H1 (cell line): ENCODE data around the gene KRT32.

Source experiments
- POLR2A ChIP-seq, 2 experiments: IDR thresholded peaks; 1 replicate in 1 of 2; 2 replicates in 1 of 2; pipeline ENCODE4 v1.6.1; 2011; ENCODE audit warnings: low read depth in 2 of 2, low read length in 2 of 2, mild to moderate bottlenecking in 2 of 2; ENCODE audit errors: control extremely low read depth in 1 of 2
- RNF2 ChIP-seq: fragments of 200-900, 300-1000 bp; sonication (generic); IDR thresholded peaks from 2 replicates; pipeline ENCODE4 v1.7.1; 2016; ENCODE audit warnings: borderline replicate concordance, low read depth, mild to moderate bottlenecking, antibody characterized with exemption, low read length; ENCODE audit not compliant: poor library complexity, severe bottlenecking; ENCODE audit errors: missing control alignments
- TF ChIP-seq, protein P1 (sequence below): IDR thresholded peaks from 2 replicates; pipeline ENCODE4 v1.6.1; 2012; ENCODE audit warnings: inconsistent platforms

DNA sequence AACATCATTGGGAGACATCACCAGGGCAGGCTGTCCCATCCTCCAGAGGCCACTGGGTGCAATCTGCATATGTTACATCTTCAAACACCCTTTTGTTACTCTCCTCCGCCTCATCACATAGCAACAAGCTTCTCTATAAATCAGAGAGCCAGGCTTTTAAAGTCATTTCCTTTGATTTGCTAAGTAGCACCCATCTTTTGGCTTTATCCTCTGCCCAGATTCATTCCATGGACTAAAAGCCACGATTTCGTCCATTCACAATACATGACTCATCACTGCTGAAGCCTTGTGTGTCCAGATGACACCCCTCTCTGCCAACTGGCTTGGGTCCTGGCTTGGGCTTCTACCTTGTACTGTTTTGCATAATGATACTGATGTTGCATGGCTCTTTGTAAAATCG is 24.4 kb downstream of the KRT32 start:
- TF ChIP-seq, protein P1, sequence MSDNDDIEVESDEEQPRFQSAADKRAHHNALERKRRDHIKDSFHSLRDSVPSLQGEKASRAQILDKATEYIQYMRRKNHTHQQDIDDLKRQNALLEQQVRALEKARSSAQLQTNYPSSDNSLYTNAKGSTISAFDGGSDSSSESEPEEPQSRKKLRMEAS, result no peak
- no peak for TF ChIP-seq RNF2
- no peak for TF ChIP-seq POLR2A (IDR thresholded peaks at IDR 0.05; ENCODE audit: control extremely low read depth in 1 of 2, low read depth in 2 of 2, low read length in 2 of 2)
